Neural progenitor cell (in vitro differentiated cells): ENCODE measurements around the gene AK6.

Experiments
- EZH2 ChIP-seq: fragments of 200-600 bp; sonication (generic); IDR thresholded peaks from 2 replicates; pipeline ENCODE4 v1.6.1; 2017; ENCODE audit warnings: antibody characterized with exemption, mild to moderate bottlenecking, moderate library complexity
- EZH2phosphoT487 ChIP-seq: fragments of 200-600 bp; sonication (generic); IDR thresholded peaks from 2 replicates; pipeline ENCODE4 v1.6.1; 2017; ENCODE audit warnings: antibody characterized with exemption
- TF ChIP-seq, protein P1 (sequence below): fragments of 200-600 bp; sonication (generic); IDR thresholded peaks from 2 replicates; pipeline ENCODE4 v1.5.1; 2017; ENCODE audit warnings: antibody characterized with exemption, mild to moderate bottlenecking

DNA sequence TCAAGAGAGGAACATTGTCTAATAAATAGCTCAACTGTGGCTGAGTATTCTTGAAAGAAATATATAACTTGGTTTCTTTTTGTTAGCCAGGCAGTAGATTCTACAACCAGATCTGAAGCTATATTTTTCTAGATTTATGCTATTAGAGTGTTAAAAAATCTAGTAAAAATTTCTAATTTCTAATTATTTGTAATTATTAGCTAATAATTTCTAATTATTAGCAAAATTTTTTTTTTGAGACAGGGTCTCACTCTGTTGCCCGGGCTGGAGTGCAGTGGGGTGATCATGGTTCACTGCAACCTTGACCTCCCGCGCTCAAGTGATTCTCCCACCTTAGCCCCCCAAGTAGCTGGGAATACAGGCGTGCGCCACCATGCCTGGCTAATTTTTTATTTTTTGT is 3.1 kb upstream of the AK6 start:
- TF ChIP-seq, protein P1, sequence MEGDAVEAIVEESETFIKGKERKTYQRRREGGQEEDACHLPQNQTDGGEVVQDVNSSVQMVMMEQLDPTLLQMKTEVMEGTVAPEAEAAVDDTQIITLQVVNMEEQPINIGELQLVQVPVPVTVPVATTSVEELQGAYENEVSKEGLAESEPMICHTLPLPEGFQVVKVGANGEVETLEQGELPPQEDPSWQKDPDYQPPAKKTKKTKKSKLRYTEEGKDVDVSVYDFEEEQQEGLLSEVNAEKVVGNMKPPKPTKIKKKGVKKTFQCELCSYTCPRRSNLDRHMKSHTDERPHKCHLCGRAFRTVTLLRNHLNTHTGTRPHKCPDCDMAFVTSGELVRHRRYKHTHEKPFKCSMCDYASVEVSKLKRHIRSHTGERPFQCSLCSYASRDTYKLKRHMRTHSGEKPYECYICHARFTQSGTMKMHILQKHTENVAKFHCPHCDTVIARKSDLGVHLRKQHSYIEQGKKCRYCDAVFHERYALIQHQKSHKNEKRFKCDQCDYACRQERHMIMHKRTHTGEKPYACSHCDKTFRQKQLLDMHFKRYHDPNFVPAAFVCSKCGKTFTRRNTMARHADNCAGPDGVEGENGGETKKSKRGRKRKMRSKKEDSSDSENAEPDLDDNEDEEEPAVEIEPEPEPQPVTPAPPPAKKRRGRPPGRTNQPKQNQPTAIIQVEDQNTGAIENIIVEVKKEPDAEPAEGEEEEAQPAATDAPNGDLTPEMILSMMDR = no peak
- TF ChIP-seq EZH2 = no peak
- TF ChIP-seq EZH2phosphoT487 = no peak
